Measurements from ENCODE around the gene RHOB. TPM values are rescaled to one million over a fixed set of nuclear protein-coding genes. Genes with fewer than 3 reads are reported as not detected.

RHOB gene
- total RNA-seq, 1 donor from 2014 or later, result 193 TPM

DNA sequence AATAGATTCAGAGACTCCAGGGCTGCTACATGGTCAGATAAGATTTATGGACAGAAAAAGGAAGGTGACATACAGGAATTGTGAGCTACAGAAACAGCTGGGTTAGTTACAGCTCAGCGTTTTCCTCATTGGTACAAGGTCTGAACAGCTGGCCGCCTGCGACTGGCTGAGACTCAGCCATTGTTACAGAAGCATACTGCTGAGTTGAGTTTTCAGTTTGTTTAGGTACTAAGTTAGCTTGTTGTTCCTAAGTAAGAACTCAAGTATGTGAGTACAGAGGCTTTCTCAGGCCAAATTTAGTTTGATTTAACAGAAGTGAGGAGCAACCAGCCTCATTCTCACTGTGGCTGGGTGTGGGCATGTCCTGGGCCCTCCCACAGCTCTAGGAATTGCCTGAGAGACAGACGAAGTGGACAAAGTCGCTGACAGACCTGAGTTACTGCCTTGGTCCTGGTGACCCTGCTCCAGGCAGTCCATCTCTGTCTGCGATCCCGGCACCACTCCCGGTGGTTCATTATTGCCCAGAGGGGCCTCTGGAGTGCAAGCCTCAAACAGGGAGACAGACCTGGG, 27.8 kb upstream of the RHOB start:
- Histone ChIP-seq H3K9me3 (replicated peaks) (no peaks in the 10 kb centered on the region), H3K27ac (replicated peaks) (peak overlapping the region; percentile 69), H3K27me3 (ENCODE audit: low read depth) (no peaks in the 10 kb centered on the region), H3K36me3 (no peaks in the 10 kb centered on the region), H3K4me1 (peaks cover 35% of the 10 kb centered on the region), H3K4me3 (no peak overlapping the region)
- no peak for DNase-seq
- intact Hi-C loops (cut with micrococcal nuclease), result no loop called here
- TF ChIP-seq, protein P1, sequence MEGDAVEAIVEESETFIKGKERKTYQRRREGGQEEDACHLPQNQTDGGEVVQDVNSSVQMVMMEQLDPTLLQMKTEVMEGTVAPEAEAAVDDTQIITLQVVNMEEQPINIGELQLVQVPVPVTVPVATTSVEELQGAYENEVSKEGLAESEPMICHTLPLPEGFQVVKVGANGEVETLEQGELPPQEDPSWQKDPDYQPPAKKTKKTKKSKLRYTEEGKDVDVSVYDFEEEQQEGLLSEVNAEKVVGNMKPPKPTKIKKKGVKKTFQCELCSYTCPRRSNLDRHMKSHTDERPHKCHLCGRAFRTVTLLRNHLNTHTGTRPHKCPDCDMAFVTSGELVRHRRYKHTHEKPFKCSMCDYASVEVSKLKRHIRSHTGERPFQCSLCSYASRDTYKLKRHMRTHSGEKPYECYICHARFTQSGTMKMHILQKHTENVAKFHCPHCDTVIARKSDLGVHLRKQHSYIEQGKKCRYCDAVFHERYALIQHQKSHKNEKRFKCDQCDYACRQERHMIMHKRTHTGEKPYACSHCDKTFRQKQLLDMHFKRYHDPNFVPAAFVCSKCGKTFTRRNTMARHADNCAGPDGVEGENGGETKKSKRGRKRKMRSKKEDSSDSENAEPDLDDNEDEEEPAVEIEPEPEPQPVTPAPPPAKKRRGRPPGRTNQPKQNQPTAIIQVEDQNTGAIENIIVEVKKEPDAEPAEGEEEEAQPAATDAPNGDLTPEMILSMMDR (IDR thresholded peaks at IDR 0.05; ENCODE audit: borderline replicate concordance), result no peak

DNA sequence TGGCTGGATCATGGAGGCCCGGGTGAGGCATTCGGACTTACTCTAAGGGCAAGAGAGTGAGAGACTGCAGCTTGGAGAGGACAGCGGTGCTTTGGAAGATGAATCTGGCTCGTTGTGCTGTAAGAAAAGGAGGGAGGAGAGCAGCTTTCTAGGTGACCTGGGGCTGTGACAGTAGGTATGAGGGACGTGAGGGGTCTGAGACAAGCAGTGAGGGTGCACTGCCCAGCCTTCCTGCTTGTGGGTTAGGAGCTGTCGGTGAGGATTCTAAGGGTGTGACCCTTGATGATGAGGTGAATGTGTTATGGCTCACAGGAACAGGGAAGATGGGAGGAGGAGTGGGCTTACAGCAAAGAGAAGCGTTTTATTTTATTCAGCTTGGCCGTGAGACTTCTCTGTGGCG, 27.1 kb upstream of the RHOB start:
- intact Hi-C loops (cut with micrococcal nuclease), result no loop called here
- H3K4me1 ChIP-seq, result peaks cover 42% of the 10 kb centered on the region
- H3K27ac ChIP-seq (replicated peaks), result peak overlapping the region; percentile 69
- TF ChIP-seq, protein P1 (IDR thresholded peaks at IDR 0.05; ENCODE audit: borderline replicate concordance), result no peak
- H3K36me3 ChIP-seq, result no peaks in the 10 kb centered on the region
- DNase-seq, result no peak
- H3K9me3 ChIP-seq (replicated peaks), result no peaks in the 10 kb centered on the region
- no peak overlapping the region for H3K4me3 ChIP-seq
- H3K27me3 ChIP-seq (ENCODE audit: low read depth), result no peaks in the 10 kb centered on the region

DNA sequence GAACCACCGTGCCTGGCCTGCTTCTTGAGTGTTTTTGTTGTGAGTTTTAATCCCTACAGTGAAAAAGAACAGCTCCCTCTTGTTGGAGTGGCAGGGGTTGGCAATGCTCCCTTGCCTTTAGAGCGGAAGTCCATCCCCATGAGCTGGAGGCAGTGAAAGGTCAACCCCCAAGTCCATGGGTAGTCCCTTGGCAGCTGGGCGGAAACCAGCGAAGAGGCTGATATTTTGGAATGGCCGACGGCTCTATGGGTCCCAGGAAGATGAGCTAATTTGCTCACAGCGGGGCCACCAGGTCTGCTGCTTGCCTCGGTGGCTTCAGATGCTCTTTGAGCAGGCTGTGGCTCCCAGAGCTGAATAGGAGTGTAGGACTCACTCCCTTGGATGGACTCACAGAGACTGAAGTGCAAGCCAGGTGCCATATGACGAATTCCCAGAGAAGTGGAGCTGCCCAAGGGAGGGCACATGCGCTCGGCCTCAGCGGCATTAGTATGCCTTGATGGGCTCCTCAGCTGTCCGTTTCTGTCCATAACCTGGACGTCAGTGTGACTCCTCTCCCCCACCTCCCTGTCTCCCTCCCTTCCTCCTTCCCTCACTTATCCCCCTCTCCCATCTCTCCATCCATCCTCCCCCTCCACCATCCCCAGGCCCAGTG, 25.4 kb upstream of the RHOB start:
- TF ChIP-seq, protein P1 (IDR thresholded peaks at IDR 0.05; ENCODE audit: borderline replicate concordance), result no peak
- no peak for DNase-seq
- H3K4me3 ChIP-seq, result peak overlapping the region; percentile 17
- intact Hi-C loops (cut with micrococcal nuclease), result no loop called here
- peaks cover 50% of the 10 kb centered on the region for H3K4me1 ChIP-seq
- H3K27me3 ChIP-seq (ENCODE audit: low read depth), result no peaks in the 10 kb centered on the region
- H3K9me3 ChIP-seq (replicated peaks), result no peaks in the 10 kb centered on the region
- no peaks in the 10 kb centered on the region for H3K36me3 ChIP-seq
- peak overlapping the region; percentile 75 for H3K27ac ChIP-seq (replicated peaks)

DNA sequence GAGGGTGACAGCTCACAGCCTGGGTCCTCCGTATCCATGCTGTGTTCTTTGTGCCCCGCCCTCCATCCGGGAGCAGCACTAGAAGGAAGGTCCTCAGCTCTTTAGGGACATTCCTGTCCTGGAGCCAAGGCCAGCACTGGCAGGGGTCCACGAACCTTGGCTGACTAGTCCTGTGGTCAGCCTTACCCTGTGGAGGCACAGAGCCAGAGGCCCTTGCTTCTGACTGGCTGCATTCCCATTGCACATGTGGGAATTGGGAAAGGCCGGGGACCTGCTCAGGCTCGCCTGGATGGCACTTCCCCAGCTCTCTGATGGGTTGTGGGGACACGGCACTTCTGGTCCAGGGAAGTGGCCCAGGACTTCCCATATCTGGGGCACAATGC, 24.9 kb upstream of the RHOB start:
- TF ChIP-seq, protein P1 (IDR thresholded peaks at IDR 0.05; ENCODE audit: borderline replicate concordance), result no peak
- peak overlapping the region; percentile 17 for H3K4me3 ChIP-seq
- H3K27me3 ChIP-seq (ENCODE audit: low read depth), result no peaks in the 10 kb centered on the region
- no peaks in the 10 kb centered on the region for H3K9me3 ChIP-seq (replicated peaks)
- H3K27ac ChIP-seq (replicated peaks), result peak overlapping the region; percentile 75
- intact Hi-C loops (cut with micrococcal nuclease), result no loop called here
- no peaks in the 10 kb centered on the region for H3K36me3 ChIP-seq
- DNase-seq, result peak; percentile 97
- peaks cover 50% of the 10 kb centered on the region for H3K4me1 ChIP-seq

DNA sequence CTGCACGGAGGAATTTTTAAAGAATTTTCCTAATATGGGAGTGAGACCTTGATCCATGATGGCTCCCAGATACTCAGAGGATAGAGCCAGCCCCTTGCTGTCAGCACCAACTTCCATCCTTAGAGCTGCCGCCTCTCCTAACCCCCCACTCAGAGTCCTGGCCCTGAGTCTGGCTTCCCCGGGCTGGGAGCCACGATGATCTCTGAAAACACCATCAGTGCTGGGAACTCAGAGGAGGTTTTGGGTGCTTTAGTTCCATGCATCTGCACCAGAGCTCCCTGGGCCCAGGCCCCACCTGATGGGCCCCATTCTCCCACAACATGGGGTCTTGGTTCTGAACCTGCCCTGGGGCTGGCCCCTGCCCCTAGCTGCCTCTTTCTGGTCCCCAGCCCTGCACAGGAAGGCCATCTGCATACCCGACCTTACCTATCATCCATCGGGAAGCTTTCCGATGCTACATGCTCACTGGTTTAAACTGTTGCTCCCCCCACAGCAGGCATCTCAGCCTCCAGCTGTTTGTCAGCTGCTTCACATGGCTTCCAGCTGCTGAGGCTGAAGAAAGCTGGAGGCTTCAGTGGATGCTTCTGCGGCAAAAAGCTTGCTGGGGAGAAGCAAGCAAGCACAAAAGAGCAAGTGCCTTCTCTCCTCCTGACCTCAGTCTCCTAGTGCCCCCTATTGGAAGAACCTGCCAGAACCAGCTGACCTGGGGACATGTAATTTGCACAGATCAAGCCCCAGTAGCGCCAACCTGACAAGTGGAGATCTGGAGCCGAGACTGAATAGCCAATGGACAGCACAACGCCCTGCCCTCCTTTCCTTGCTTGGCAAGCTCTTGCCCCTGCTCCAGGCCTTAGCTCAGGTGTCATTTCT, 24.2 kb upstream of the RHOB start:
- TF ChIP-seq, protein P1 (IDR thresholded peaks at IDR 0.05; ENCODE audit: borderline replicate concordance), result peak; percentile 37
- peak overlapping the region; percentile 17 for H3K4me3 ChIP-seq
- peaks cover 50% of the 10 kb centered on the region for H3K4me1 ChIP-seq
- DNase-seq, result peak; percentile 46
- H3K9me3 ChIP-seq (replicated peaks), result no peaks in the 10 kb centered on the region
- intact Hi-C loops (cut with micrococcal nuclease), result no loop called here
- H3K27ac ChIP-seq (replicated peaks), result peak overlapping the region; percentile 75
- H3K36me3 ChIP-seq, result no peaks in the 10 kb centered on the region
- H3K27me3 ChIP-seq (ENCODE audit: low read depth), result no peaks in the 10 kb centered on the region
